H9 (cell line): ENCODE measurements around the gene PGF. TPM values are rescaled to one million over a fixed set of nuclear protein-coding genes. Genes with fewer than 3 reads are reported as not detected.
A peak's percentile ranks its signal among the peaks of the same experiment; 100 is the strongest.
"Not testable (repeated sequence)": the region's sequence is repeated elsewhere in the genome, so short reads cannot be mapped to it uniquely, and the experiment has no call there.

Experiments
- DNase-seq: peaks from one replicate; pipeline ENCODE4 v3.0.0-alpha.2; 2017
- H2AFZ ChIP-seq: one replicate; pipeline ENCODE4 v1.6.1; 2013; ENCODE audit warnings: mild to moderate bottlenecking, low read length, control low read depth, moderate library complexity
- H2AK5ac ChIP-seq: 2 replicates; pipeline ENCODE4 v1.6.1; 2013; ENCODE audit warnings: low read length, control low read depth, mixed read lengths; ENCODE audit not compliant: insufficient read length
- H2BK120ac ChIP-seq: one replicate; pipeline ENCODE4 v1.6.1; 2013; ENCODE audit warnings: low read depth, mild to moderate bottlenecking, low read length, control low read depth, inconsistent platforms; ENCODE audit not compliant: poor library complexity, severe bottlenecking
- H2BK12ac ChIP-seq: 2 replicates; pipeline ENCODE4 v1.6.1; 2013; ENCODE audit warnings: low read length, control low read depth, mixed read lengths, low read depth; ENCODE audit not compliant: insufficient read length
- H2BK15ac ChIP-seq: 2 replicates; pipeline ENCODE4 v1.6.1; 2013; ENCODE audit warnings: low read depth, low read length, control low read depth
- H2BK20ac ChIP-seq: one replicate; pipeline ENCODE4 v1.6.1; 2013; ENCODE audit warnings: low read depth, mild to moderate bottlenecking, low read length, control low read depth, inconsistent platforms; ENCODE audit not compliant: poor library complexity, severe bottlenecking
- H2BK5ac ChIP-seq: 2 replicates; pipeline ENCODE4 v1.6.1; 2013; ENCODE audit warnings: low read length, control low read depth, mixed read lengths; ENCODE audit not compliant: insufficient read length
- H3K14ac ChIP-seq: 2 replicates; pipeline ENCODE4 v1.6.1; 2013; ENCODE audit warnings: low read length, control low read depth; ENCODE audit not compliant: insufficient read depth
- H3K18ac ChIP-seq: 2 replicates; pipeline ENCODE4 v1.6.1; 2013; ENCODE audit warnings: low read depth, mild to moderate bottlenecking, mixed read lengths, low read length, control low read depth; ENCODE audit not compliant: insufficient read length
- H3K23ac ChIP-seq: 2 replicates; pipeline ENCODE4 v1.6.1; 2013; ENCODE audit warnings: low read length, control low read depth, mixed read lengths, low read depth; ENCODE audit not compliant: insufficient read length
- H3K23me2 ChIP-seq: 2 replicates; pipeline ENCODE4 v1.6.1; 2013; ENCODE audit warnings: low read depth, mild to moderate bottlenecking, mixed read lengths, low read length, control low read depth; ENCODE audit not compliant: insufficient read length, poor library complexity, severe bottlenecking
- H3K27ac ChIP-seq: 2 replicates; pipeline ENCODE4 v1.5.1; 2013; ENCODE audit warnings: low read length, control low read depth, mixed read lengths, low read depth; ENCODE audit not compliant: insufficient read length
- H3K27me3 ChIP-seq: 2 replicates; pipeline ENCODE4 v1.6.1; 2013; ENCODE audit warnings: low read length, control low read depth, inconsistent platforms; ENCODE audit not compliant: insufficient read depth
- H3K4ac ChIP-seq: 2 replicates; pipeline ENCODE4 v1.6.1; 2013; ENCODE audit warnings: low read depth, mild to moderate bottlenecking, control low read depth, inconsistent platforms, low read length, moderate library complexity
- H3K4me1 ChIP-seq: 2 replicates; pipeline ENCODE4 v1.6.1; 2013; ENCODE audit warnings: low read length, control low read depth, inconsistent platforms; ENCODE audit not compliant: insufficient read depth
- H3K4me2 ChIP-seq: 2 replicates; pipeline ENCODE4 v1.6.1; 2013; ENCODE audit warnings: low read length, control low read depth, mixed read lengths; ENCODE audit not compliant: insufficient read length, insufficient read depth
- H3K56ac ChIP-seq: 2 replicates; pipeline ENCODE4 v1.6.1; 2013; ENCODE audit warnings: low read depth, mild to moderate bottlenecking, mixed read lengths, low read length, control low read depth; ENCODE audit not compliant: insufficient read length
- H3K79me1 ChIP-seq: 2 replicates; pipeline ENCODE4 v1.6.1; 2013; ENCODE audit warnings: low read depth, mild to moderate bottlenecking, moderate library complexity, low read length, control low read depth, inconsistent platforms; ENCODE audit not compliant: insufficient read depth, poor library complexity, severe bottlenecking
- H3K79me2 ChIP-seq: 2 replicates; pipeline ENCODE4 v1.6.1; 2013; ENCODE audit warnings: low read length, control low read depth, inconsistent platforms; ENCODE audit not compliant: insufficient read depth
- H3K9ac ChIP-seq: 2 replicates; pipeline ENCODE4 v1.6.1; 2013; ENCODE audit warnings: low read length, control low read depth, mixed read lengths; ENCODE audit not compliant: insufficient read length; ENCODE audit errors: extremely low read depth
- H3K9me3 ChIP-seq: one replicate; pipeline ENCODE4 v1.6.1; 2013; ENCODE audit warnings: low read depth, low read length, inconsistent platforms; ENCODE audit not compliant: control insufficient read depth
- H3T11ph ChIP-seq: one replicate; pipeline ENCODE4 v1.6.1; 2013; ENCODE audit warnings: mild to moderate bottlenecking, low read length, control low read depth, inconsistent platforms
- H4K20me1 ChIP-seq: one replicate; pipeline ENCODE4 v1.6.1; 2013; ENCODE audit not compliant: control insufficient read depth, insufficient read length, insufficient read depth
- H4K5ac ChIP-seq: 2 replicates; pipeline ENCODE4 v1.6.1; 2013; ENCODE audit warnings: low read depth, mild to moderate bottlenecking, mixed read lengths, low read length, control low read depth; ENCODE audit not compliant: insufficient read length
- H4K8ac ChIP-seq: replicated peaks from 2 replicates; pipeline ENCODE4 v1.6.1; 2013; ENCODE audit warnings: low read length, control low read depth, mixed read lengths, low read depth; ENCODE audit not compliant: insufficient read length
- H4K91ac ChIP-seq: 2 replicates; pipeline ENCODE4 v1.6.1; 2013; ENCODE audit warnings: low read depth, mild to moderate bottlenecking, moderate library complexity, mixed read lengths, low read length, control low read depth; ENCODE audit not compliant: insufficient read length
- H3K27ac Mint-ChIP-seq, 3 experiments: 2 replicates in 2 of 3; 3 replicates in 1 of 3; pipeline ENCODE4 v1.8.0; 2020 to 2021; ENCODE audit warnings: mixed read lengths in 3 of 3, mild to moderate bottlenecking in 1 of 3, moderate library complexity in 1 of 3
- H3K27me3 Mint-ChIP-seq: 2 replicates; pipeline ENCODE4 v1.8.0; 2021; ENCODE audit warnings: low read depth, mild to moderate bottlenecking, moderate library complexity, mixed read lengths
- H3K36me3 Mint-ChIP-seq, 3 experiments: 2 replicates in 2 of 3; 3 replicates in 1 of 3; pipeline ENCODE4 v1.8.0; 2020 to 2021; ENCODE audit warnings: low read depth in 3 of 3, mixed read lengths in 3 of 3; ENCODE audit not compliant: insufficient read depth in 1 of 3
- H3K4me1 Mint-ChIP-seq, 2 experiments: 2 replicates each; pipeline ENCODE4 v1.8.0; 2020; ENCODE audit warnings: mixed read lengths in 2 of 2
- H3K4me3 Mint-ChIP-seq, 2 experiments: 2 replicates in 1 of 2; 3 replicates in 1 of 2; pipeline ENCODE4 v1.8.0; 2020 to 2021; ENCODE audit warnings: mild to moderate bottlenecking in 2 of 2, mixed read lengths in 2 of 2, moderate library complexity in 1 of 2
- H3K9me3 Mint-ChIP-seq, 2 experiments: 2 replicates in 1 of 2; 3 replicates in 1 of 2; pipeline ENCODE4 v1.8.0; 2020; ENCODE audit warnings: mild to moderate bottlenecking in 2 of 2, mixed read lengths in 2 of 2, moderate library complexity in 1 of 2
- WGBS: extraction: QIAGEN DNeasy Blood & Tissue Kit; methylation state at CpG from one replicate; pipeline ENCODE4 v1.1.7; 2013; ENCODE audit warnings: missing lambda C conversion rate, low lambda C conversion rate, mixed read lengths; ENCODE audit not compliant: insufficient read length; ENCODE audit errors: extremely low coverage; 5-methylcytosine and 5-hydroxymethylcytosine counted together
- total RNA-seq: library from RNA; stranded (reverse); gene quantifications from 2 replicates; pipeline ENCODE4 v1.2.1, GENCODE V29; 2021
- TF ChIP-seq, protein P1 (sequence below): fragments of 200-600 bp; sonication (generic); conservative IDR thresholded peaks from 3 replicates; pipeline ENCODE4 v1.8.0; 2021; ENCODE audit warnings: antibody characterized with exemption, mild to moderate bottlenecking

Gene PGF
- total RNA-seq, 1 experiment from 2014 or later = 2.3 TPM

DNA sequence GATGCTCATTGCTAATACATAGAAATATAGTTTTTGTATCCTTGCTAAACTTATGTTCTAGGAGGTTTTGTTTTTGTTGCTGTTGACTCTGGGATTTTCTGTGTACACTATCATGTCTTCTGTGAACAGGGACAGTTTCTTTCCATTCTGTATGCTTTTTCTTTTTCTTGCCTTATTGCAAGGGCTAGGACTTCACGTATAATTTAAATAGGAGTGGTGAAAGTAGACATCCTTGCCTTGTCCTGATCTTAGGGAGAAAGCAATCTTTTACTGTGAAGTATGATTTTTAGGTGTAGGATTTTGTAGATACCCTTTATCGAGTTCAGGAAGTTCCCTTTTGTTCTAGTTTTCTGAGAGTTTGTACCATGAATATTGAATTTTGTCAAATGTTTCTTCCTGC lies 45.9 kb upstream of the PGF start:
- Mint-ChIP-seq H3K27ac (no peak overlapping the region), H3K9me3 (peaks cover 3 to 4% of the 10 kb centered on the region in 2 experiments; a peak in 1 of 5 replicates), H3K4me3 (peak overlapping the region in 1 of 2 experiments; percentile 13; a peak in 1 of 5 replicates), H3K4me1 (peaks cover 12 to 15% of the 10 kb centered on the region in 2 experiments), H3K36me3 (peaks cover 0 to 28% (median 21%) of the 10 kb centered on the region in 3 experiments; a peak in 6 of 7 replicates), H3K27me3 (no peaks in the 10 kb centered on the region)
- Histone ChIP-seq H3K27me3 (no peaks in the 10 kb centered on the region), H3K79me2 (peaks cover 6% of the 10 kb centered on the region; the same call in 1 of the 2 replicates), H2AK5ac (no peak overlapping the region), H3K9ac (no peak overlapping the region), H2BK5ac (no peak overlapping the region), H4K20me1 (no peaks in the 10 kb centered on the region), H2BK20ac (no peak overlapping the region), H3K23ac (no peak overlapping the region), H3K79me1 (peaks cover 7% of the 10 kb centered on the region), H2AFZ (no peak overlapping the region), H3K4me2 (no peak overlapping the region), H2BK120ac (no peak overlapping the region), H2BK12ac (no peak overlapping the region), H3K14ac (no peak overlapping the region), H3K18ac (no peak overlapping the region), H3K4me1 (peaks cover 5% of the 10 kb centered on the region; the same call in 1 of the 2 replicates), H3K4ac (no peak overlapping the region), H4K8ac (no peak overlapping the region), H3K27ac (no peak overlapping the region), H3K23me2 (peaks cover 12% of the 10 kb centered on the region), H4K91ac (no peak overlapping the region), H3T11ph (no peak overlapping the region), H3K56ac (no peak overlapping the region), H2BK15ac (no peak overlapping the region), H3K9me3 (no peaks in the 10 kb centered on the region), H4K5ac (no peak overlapping the region)
- WGBS = no CpG with 5 or more reads among the region's 2 CpGs
- TF ChIP-seq, protein P1, sequence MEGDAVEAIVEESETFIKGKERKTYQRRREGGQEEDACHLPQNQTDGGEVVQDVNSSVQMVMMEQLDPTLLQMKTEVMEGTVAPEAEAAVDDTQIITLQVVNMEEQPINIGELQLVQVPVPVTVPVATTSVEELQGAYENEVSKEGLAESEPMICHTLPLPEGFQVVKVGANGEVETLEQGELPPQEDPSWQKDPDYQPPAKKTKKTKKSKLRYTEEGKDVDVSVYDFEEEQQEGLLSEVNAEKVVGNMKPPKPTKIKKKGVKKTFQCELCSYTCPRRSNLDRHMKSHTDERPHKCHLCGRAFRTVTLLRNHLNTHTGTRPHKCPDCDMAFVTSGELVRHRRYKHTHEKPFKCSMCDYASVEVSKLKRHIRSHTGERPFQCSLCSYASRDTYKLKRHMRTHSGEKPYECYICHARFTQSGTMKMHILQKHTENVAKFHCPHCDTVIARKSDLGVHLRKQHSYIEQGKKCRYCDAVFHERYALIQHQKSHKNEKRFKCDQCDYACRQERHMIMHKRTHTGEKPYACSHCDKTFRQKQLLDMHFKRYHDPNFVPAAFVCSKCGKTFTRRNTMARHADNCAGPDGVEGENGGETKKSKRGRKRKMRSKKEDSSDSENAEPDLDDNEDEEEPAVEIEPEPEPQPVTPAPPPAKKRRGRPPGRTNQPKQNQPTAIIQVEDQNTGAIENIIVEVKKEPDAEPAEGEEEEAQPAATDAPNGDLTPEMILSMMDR = no peak
- no peak for DNase-seq

DNA sequence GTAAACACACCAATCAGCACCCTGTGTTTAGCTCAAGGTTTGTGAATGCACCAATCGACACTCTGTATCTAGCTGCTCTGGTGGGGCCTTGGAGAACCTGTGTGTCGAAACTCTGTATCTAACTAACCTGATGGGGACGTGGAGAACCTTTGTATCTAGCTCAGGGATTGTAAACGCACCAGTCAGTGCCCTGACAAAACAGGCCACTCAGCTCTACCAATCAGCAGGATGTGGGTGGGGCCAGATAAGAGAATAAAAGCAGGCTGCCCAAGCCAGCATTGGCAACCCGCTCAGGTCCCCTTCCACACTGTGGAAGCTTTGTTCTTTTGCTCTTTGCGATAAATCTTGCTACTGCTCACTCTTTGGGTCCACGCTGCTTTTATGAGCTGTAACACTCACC lies 40.4 kb upstream of the PGF start:
- not testable (repeated sequence) for H3K9me3 ChIP-seq, H3K36me3 Mint-ChIP-seq, H2BK20ac ChIP-seq, H3K4me2 ChIP-seq, H2AK5ac ChIP-seq, H3K27ac ChIP-seq, H3K14ac ChIP-seq, H3K27me3 ChIP-seq, H4K5ac ChIP-seq, H2BK12ac ChIP-seq, H3K9me3 Mint-ChIP-seq, H3K23me2 ChIP-seq, H3K9ac ChIP-seq, H3K4ac ChIP-seq, H2BK120ac ChIP-seq, H3K56ac ChIP-seq, H3K79me2 ChIP-seq, H4K20me1 ChIP-seq, H2BK5ac ChIP-seq, H4K8ac ChIP-seq, H3T11ph ChIP-seq, H3K18ac ChIP-seq, H3K79me1 ChIP-seq, H2AFZ ChIP-seq, DNase-seq, H3K23ac ChIP-seq, H4K91ac ChIP-seq, H2BK15ac ChIP-seq, H3K4me1 Mint-ChIP-seq, H3K4me1 ChIP-seq, H3K4me3 Mint-ChIP-seq, H3K27ac Mint-ChIP-seq, H3K27me3 Mint-ChIP-seq
- no CpG with 5 or more reads among the region's 7 CpGs for WGBS
